Colonic mucosa (tissue), 4 donors: Measurements from ENCODE around the gene ITGAE. TPM values are rescaled to one million over a fixed set of nuclear protein-coding genes. Genes with fewer than 3 reads are reported as not detected.
"Not testable (repeated sequence)": the region's sequence is repeated elsewhere in the genome, so short reads cannot be mapped to it uniquely, and the experiment has no call there.

Experiments
- DNase-seq: peaks from one replicate; pipeline ENCODE4 v3.0.0-alpha.2; 2020
- H3K27ac ChIP-seq: fragments of 200-600 bp; one replicate; pipeline ENCODE4 v1.8.0; 2021
- H3K27me3 ChIP-seq: fragments of 200-600 bp; one replicate; pipeline ENCODE4 v1.8.0; 2021
- H3K36me3 ChIP-seq: fragments of 200-600 bp; one replicate; pipeline ENCODE4 v1.8.0; 2021
- H3K4me1 ChIP-seq: fragments of 200-600 bp; one replicate; pipeline ENCODE4 v1.8.0; 2021; ENCODE audit warnings: mild to moderate bottlenecking
- H3K4me3 ChIP-seq: fragments of 200-600 bp; one replicate; pipeline ENCODE4 v1.8.0; 2021
- H3K9ac ChIP-seq, 2 donors: one replicate each; pipeline ENCODE4 v1.7.0; 2013; ENCODE audit warnings: control low read depth in 2 of 2, low read depth in 2 of 2, low read length in 2 of 2
- H3K9me3 ChIP-seq: fragments of 200-600 bp; one replicate; pipeline ENCODE4 v1.8.0; 2021
- intact Hi-C: fragments of 100-400 bp; cut with DNase I; formaldehyde crosslinking; loops from one replicate; pipeline ENCODE4 v1.14.1; 2022
- total RNA-seq, 2 donors: library from RNA; stranded (reverse); fragmentation: NEBNext Ultra II Directional in 1 of 2; extraction: Animal tissue kit (Norgen Biotek cat#: 25700) in 1 of 2; gene quantifications; one replicate each; pipeline ENCODE4 v1.2.1, GENCODE V29; 2021
- TF ChIP-seq, protein P1 (sequence below): fragments of 200-600 bp; IDR thresholded peaks from one replicate; pipeline ENCODE4 v1.8.0; 2022; ENCODE audit warnings: antibody characterized with exemption, mild to moderate bottlenecking
- donor health status: healthy.
- donor health status: DM: no; HTN: no; CAD: no.
- donor health status: DM: no; HTN: no; CAD: no.

ITGAE gene
- total RNA-seq, 2 donors from 2014 or later, result 14.7 to 14.9 TPM

DNA sequence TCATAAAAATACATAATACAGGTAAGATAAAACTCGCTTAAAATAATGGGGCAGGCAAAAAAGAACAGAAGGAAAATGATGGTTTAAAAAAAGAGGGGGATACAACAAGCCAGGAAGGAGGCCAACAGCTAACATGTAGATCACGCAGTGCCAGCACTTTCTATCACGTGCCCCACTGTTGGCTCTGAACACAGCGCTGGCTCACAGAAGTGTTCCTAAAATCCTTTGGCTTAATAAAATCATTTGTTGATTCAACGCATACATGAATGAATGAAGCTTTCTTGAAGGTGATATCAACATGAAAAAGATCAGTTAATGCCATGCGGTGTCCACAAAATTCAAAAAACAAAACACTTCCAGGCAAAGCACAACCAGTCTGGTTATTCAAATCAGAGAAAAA lies 8.5 kb downstream of the ITGAE start:
- DNase-seq, result no peak
- TF ChIP-seq, protein P1, sequence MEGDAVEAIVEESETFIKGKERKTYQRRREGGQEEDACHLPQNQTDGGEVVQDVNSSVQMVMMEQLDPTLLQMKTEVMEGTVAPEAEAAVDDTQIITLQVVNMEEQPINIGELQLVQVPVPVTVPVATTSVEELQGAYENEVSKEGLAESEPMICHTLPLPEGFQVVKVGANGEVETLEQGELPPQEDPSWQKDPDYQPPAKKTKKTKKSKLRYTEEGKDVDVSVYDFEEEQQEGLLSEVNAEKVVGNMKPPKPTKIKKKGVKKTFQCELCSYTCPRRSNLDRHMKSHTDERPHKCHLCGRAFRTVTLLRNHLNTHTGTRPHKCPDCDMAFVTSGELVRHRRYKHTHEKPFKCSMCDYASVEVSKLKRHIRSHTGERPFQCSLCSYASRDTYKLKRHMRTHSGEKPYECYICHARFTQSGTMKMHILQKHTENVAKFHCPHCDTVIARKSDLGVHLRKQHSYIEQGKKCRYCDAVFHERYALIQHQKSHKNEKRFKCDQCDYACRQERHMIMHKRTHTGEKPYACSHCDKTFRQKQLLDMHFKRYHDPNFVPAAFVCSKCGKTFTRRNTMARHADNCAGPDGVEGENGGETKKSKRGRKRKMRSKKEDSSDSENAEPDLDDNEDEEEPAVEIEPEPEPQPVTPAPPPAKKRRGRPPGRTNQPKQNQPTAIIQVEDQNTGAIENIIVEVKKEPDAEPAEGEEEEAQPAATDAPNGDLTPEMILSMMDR, result no peak

DNA sequence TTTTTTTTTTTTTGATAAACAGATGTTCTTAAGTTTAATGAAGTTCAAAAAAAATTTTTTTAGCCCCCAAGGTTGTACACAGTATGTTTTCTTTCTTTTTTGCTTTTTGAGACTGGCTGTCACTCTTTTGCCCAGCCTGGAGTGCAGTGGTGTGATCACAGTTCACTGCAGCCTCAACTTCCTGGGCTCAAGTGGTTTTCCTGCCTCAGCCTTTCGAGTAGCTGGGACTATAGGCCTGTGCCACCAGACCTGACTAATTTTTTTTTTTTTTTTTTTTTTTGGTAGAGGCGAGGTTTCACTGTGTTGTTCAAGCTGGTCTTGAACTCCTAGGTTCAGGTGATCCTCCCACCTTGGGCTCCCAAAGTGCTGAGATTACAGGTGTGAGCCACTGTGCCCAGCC lies 12.8 kb downstream of the ITGAE start:
- no peak for DNase-seq
- H3K27ac ChIP-seq, result no peak overlapping the region
- H3K4me1 ChIP-seq, result no peaks in the 10 kb centered on the region
- H3K9me3 ChIP-seq, result no peaks in the 10 kb centered on the region
- no peaks in the 10 kb centered on the region for H3K36me3 ChIP-seq
- TF ChIP-seq, protein P1, result no peak
- no peak overlapping the region for H3K4me3 ChIP-seq
- intact Hi-C loops, result no loop called here
- H3K9ac ChIP-seq, result no peak overlapping the region
- no peaks in the 10 kb centered on the region for H3K27me3 ChIP-seq

More for the DNA sequence above, 8.5 kb downstream of the ITGAE start:
- Histone ChIP-seq H3K36me3 (no peaks in the 10 kb centered on the region), H3K27me3 (no peaks in the 10 kb centered on the region), H3K4me3 (no peak overlapping the region), H3K4me1 (no peaks in the 10 kb centered on the region), H3K27ac (no peak overlapping the region), H3K9me3 (no peaks in the 10 kb centered on the region), H3K9ac (no peak overlapping the region)
- intact Hi-C loops, result no loop called here

DNA sequence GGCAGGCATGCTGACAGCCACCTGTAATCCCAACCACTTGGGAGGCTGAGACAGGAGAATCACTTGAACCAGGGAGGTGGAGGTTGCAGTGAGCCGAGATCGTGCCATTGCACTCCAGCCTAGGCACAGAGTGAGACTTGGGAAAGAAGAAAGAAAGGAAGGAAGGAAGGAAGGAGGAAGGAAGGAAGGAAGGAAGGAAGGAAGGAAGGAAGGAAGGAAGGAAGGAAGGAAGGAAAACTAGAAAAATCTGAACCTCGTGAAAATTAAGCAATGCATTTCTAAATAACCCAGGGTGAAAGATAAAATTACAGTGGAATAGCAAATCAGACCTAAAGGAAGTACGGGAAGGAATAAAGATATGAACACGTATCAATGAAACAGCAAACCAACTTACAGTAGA lies 15.7 kb downstream of the ITGAE start:
- H3K27ac ChIP-seq, intact Hi-C loops, DNase-seq, H3K4me3 ChIP-seq, H3K36me3 ChIP-seq, H3K9ac ChIP-seq, H3K4me1 ChIP-seq, H3K27me3 ChIP-seq, H3K9me3 ChIP-seq: not testable (repeated sequence)

DNA sequence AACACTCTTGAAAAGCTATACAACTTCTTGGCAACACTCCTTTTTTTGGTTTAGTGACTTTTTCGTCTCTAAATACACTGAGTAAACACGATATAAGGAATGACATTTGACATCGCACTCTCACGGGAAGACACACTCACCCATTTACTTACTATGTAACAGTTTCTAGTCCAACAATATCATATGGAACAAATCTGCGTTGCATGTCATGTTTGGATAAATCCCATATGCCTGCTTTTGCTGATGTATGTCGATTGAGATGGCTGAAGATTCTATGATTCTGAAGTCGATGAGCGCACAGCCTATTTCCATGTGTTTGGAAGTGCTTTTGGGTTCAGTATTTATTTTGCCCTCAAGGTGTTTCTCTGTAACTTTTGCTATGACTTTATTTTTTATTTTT lies 18.2 kb downstream of the ITGAE start:
- intact Hi-C loops, result no loop called here
- TF ChIP-seq, protein P1, result no peak
- DNase-seq, result no peak
- H3K27ac ChIP-seq, result no peak overlapping the region
- no peaks in the 10 kb centered on the region for H3K9me3 ChIP-seq
- H3K4me3 ChIP-seq, result no peak overlapping the region
- no peak overlapping the region for H3K9ac ChIP-seq
- no peaks in the 10 kb centered on the region for H3K4me1 ChIP-seq
- no peaks in the 10 kb centered on the region for H3K27me3 ChIP-seq
- no peaks in the 10 kb centered on the region for H3K36me3 ChIP-seq

DNA sequence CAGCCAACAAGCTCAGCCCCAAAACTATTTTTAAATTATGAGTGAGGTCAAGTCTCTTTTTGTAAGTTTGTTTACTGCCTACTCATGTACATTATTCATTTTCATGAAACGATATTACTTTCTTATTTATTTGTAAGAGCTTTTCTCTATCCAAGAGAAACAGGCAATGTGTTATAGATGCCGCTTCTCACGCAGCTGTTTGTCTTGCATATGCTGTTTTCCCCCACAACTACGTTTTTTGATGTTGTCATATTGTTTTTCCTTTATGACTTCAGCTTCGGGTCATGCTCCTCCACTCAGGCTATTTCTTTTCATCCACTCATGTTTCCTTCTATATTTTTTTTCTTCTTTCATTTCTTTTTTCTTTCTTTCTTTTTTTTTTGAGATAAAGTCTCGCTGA lies 20.0 kb downstream of the ITGAE start:
- intact Hi-C loops, result no loop called here

DNA sequence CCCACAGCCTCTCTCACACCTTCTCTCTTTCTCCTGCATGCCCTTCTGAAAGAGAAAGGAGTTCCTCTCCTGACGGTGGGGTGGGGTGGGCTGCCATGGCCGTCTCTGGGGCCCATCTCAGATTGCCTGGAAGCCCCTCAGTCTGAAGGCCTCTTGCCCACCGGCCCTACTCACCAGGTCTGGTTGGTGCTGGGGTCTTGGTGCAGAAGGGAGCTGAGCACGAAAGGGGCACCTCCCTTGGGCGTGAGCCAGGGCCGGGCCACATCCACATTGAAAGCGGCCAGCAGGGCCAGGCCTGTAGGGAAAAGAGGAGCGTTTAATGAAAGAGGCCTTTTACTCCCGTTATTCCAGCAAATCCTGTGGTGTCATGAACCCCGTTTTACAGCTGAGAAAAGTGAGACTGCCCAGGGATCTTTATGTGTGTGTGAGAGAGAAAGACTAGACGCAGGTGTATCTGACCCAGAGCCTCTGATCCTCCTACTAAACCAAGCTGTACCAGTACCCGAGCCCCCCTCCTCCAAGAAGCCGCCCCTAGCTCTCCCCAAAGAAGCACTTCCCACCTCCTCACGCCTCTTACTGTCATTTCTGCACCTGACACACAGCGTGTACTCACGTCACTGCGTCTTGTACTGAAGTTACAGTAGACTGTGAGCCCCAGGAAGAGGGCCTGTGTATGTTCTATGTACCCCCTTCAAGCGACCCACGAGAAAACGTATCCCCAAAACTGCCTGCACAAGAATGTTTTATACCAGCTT lies 23.4 kb downstream of the ITGAE start:
- Histone ChIP-seq H3K9ac (no peak overlapping the region), H3K4me1 (no peaks in the 10 kb centered on the region), H3K4me3 (no peak overlapping the region), H3K36me3 (no peaks in the 10 kb centered on the region), H3K27ac (no peak overlapping the region), H3K9me3 (no peaks in the 10 kb centered on the region), H3K27me3 (no peaks in the 10 kb centered on the region)
- DNase-seq, result no peak
- intact Hi-C loops, result no loop called here
- TF ChIP-seq, protein P1, result no peak

More for the DNA sequence above, 20.0 kb downstream of the ITGAE start:
- no peaks in the 10 kb centered on the region for H3K4me1 ChIP-seq
- no peak for DNase-seq
- H3K9me3 ChIP-seq, result no peaks in the 10 kb centered on the region
- no peak overlapping the region for H3K9ac ChIP-seq
- no peaks in the 10 kb centered on the region for H3K27me3 ChIP-seq
- TF ChIP-seq, protein P1, result no peak
- no peak overlapping the region for H3K4me3 ChIP-seq
- no peak overlapping the region for H3K27ac ChIP-seq
- H3K36me3 ChIP-seq, result no peaks in the 10 kb centered on the region
